Measurements from ENCODE around the gene TRIP11. TPM values are rescaled to one million over a fixed set of nuclear protein-coding genes. Genes with fewer than 3 reads are reported as not detected.

TRIP11 gene
- total RNA-seq, 1 experiment from 2014 or later: 37.4 TPM

- H3K4me3 ChIP-seq (replicated peaks in 1 of 2; ENCODE audit: low read depth in 1 of 2, low read length in 2 of 2): no peak overlapping the region
- H3K79me2 ChIP-seq (ENCODE audit: insufficient read depth, low read length): no peaks in the 10 kb centered on the region
- no TSS peak for BruUV-seq (replicated peaks)
- H4K20me1 ChIP-seq (ENCODE audit: insufficient read depth): no peaks in the 10 kb centered on the region
- intact Hi-C loops (cut with micrococcal nuclease): no loop called here
- TF ChIP-seq CEBPB (IDR thresholded peaks at IDR 0.05; ENCODE audit: low read depth): no peak
- TF ChIP-seq CTCF (IDR thresholded peaks at IDR 0.05 in 2 of 3, conservative IDR thresholded peaks at IDR 0.05 in 1 of 3; ENCODE audit: borderline replicate concordance in 1 of 3, insufficient read depth in 1 of 3, low read depth in 2 of 3, low read length in 2 of 3): no peak
- no peak for TF ChIP-seq ZFX (IDR thresholded peaks at IDR 0.05)
- TF ChIP-seq EZH2phosphoT487 (IDR thresholded peaks at IDR 0.05; ENCODE audit: borderline replicate concordance): no peak
- TF ChIP-seq ATF3 (IDR thresholded peaks at IDR 0.05): no peak
- TF ChIP-seq JUND (IDR thresholded peaks at IDR 0.05): no peak
- no peak for TF ChIP-seq SP1 (IDR thresholded peaks at IDR 0.05; ENCODE audit: low read depth)
- no peak for TF ChIP-seq RAD21 (IDR thresholded peaks at IDR 0.05; ENCODE audit: low read depth)
- no peak for TF ChIP-seq POLR2A (IDR thresholded peaks at IDR 0.05; ENCODE audit: borderline replicate concordance, extremely low read depth, insufficient read depth, insufficient read length)
- no peak for TF ChIP-seq EGR1 (IDR thresholded peaks at IDR 0.05; ENCODE audit: low read depth)
- no peak for TF ChIP-seq YY1 (IDR thresholded peaks at IDR 0.05; ENCODE audit: extremely low read depth, insufficient replicate concordance, low read depth, low read length)
- no peak for TF ChIP-seq SRF (IDR thresholded peaks at IDR 0.05; ENCODE audit: low read depth)
- TF ChIP-seq POLR2AphosphoS5 (IDR thresholded peaks at IDR 0.05; ENCODE audit: low read depth, low read length): no peak
- no peak for TF ChIP-seq MAX (IDR thresholded peaks at IDR 0.05)
- no peak for TF ChIP-seq TCF7L2 (IDR thresholded peaks at IDR 0.05; ENCODE audit: borderline replicate concordance, extremely low read depth, insufficient read depth, insufficient read length)
- no peak for TF ChIP-seq ELF1 (IDR thresholded peaks at IDR 0.05; ENCODE audit: borderline replicate concordance, low read depth)
- no peak for TF ChIP-seq ZNF274 (IDR thresholded peaks at IDR 0.05; ENCODE audit: low read depth, low read length)
- H3K9me3 ChIP-seq (ENCODE audit: control insufficient read depth in 1 of 2, insufficient read depth in 1 of 2, low read depth in 1 of 2, low read length in 2 of 2): no peaks in the 10 kb centered on the region
- DNase-seq (ENCODE audit: low read depth, low spot score): no peak
- H3K9me2 ChIP-seq (ENCODE audit: insufficient read depth): no peaks in the 10 kb centered on the region
- no peaks in the 10 kb centered on the region for H3K36me3 ChIP-seq (ENCODE audit: control insufficient read depth in 1 of 2, insufficient read depth in 2 of 2, low read length in 2 of 2)
- no peak for ATAC-seq
- no peak overlapping the region for H3K9ac ChIP-seq (ENCODE audit: low read length)
- CTCF ChIA-PET: interaction anchor here (0.7 kb wide), 1 partner anchor 21 kb away, joined by 4 read pairs; no protein-coding TSS in a partner anchor
- POLR2A ChIA-PET: no interaction called here
- H3K27ac ChIP-seq (ENCODE audit: low read depth, low read length): no peak overlapping the region
- H2AFZ ChIP-seq (ENCODE audit: low read depth, low read length, poor library complexity, severe bottlenecking): no peak overlapping the region
- no peak overlapping the region for H3K4me2 ChIP-seq (ENCODE audit: low read length)
- RAD21 ChIA-PET (ENCODE audit: low non-redundant PET in 1 of 2, low total read pairs in 2 of 2, uncharacterized antibody in 2 of 2, unreplicated experiment in 2 of 2): no interaction called here
- no peaks in the 10 kb centered on the region for H3K27me3 ChIP-seq (ENCODE audit: insufficient read depth, low read length)
- H3K4me1 ChIP-seq (ENCODE audit: control insufficient read depth in 1 of 2, insufficient read depth in 2 of 2, low read length in 2 of 2): no peaks in the 10 kb centered on the region; a peak in 1 of 4 replicates
Measured at GRCh38 chr14:91945751-91946621, 93.9 kb downstream of the TRIP11 start.

All from HCT116 (cell line).